GM12874 (cell line): ENCODE data around the gene FCRL2.

ENCODE experiments used
- CTCF ChIP-seq: IDR thresholded peaks from 2 replicates; pipeline ENCODE4 v1.5.1; 2011; ENCODE audit warnings: low read depth, mild to moderate bottlenecking, control low read depth, low read length, moderate library complexity; ENCODE audit not compliant: insufficient read depth

FCRL2 gene

GRCh38 chr1:157721985-157722384 is 54.9 kb downstream of the FCRL2 start:
- no peak for TF ChIP-seq CTCF

GRCh38 chr1:157715736-157716135 is 61.2 kb downstream of the FCRL2 start:
- TF ChIP-seq CTCF, result no peak

GRCh38 chr1:157711802-157712201 is 65.1 kb downstream of the FCRL2 start:
- no peak for TF ChIP-seq CTCF

GRCh38 chr1:157704878-157705277 is 72.1 kb downstream of the FCRL2 start:
- no peak for TF ChIP-seq CTCF

- TF ChIP-seq CTCF, result no peak
Measured at GRCh38 chr1:157703981-157704380, 73.0 kb downstream of the FCRL2 start.

GRCh38 chr1:157702308-157702825 is 74.6 kb downstream of the FCRL2 start:
- TF ChIP-seq CTCF, result no peak

- no peak for TF ChIP-seq CTCF
Measured at GRCh38 chr1:157700732-157701131, 76.2 kb downstream of the FCRL2 start, which contains the start of gene FCRL3. Gene FCRL3, minus strand, starts transcription at chr1:157700769. Its CDS starts 280 bp downstream, at chr1:157700489.

GRCh38 chr1:157700305-157700704 is 76.6 kb downstream of the FCRL2 start:
- no peak for TF ChIP-seq CTCF
